Measurements from ENCODE around the gene NHEJ1.

Gene NHEJ1

GRCh38 chr2:219167997-219168396, 7.4 kb upstream of the NHEJ1 start:
- DNase-seq (ENCODE audit: low read depth in 2 of 3, low spot score in 1 of 3) = no peak

DNA sequence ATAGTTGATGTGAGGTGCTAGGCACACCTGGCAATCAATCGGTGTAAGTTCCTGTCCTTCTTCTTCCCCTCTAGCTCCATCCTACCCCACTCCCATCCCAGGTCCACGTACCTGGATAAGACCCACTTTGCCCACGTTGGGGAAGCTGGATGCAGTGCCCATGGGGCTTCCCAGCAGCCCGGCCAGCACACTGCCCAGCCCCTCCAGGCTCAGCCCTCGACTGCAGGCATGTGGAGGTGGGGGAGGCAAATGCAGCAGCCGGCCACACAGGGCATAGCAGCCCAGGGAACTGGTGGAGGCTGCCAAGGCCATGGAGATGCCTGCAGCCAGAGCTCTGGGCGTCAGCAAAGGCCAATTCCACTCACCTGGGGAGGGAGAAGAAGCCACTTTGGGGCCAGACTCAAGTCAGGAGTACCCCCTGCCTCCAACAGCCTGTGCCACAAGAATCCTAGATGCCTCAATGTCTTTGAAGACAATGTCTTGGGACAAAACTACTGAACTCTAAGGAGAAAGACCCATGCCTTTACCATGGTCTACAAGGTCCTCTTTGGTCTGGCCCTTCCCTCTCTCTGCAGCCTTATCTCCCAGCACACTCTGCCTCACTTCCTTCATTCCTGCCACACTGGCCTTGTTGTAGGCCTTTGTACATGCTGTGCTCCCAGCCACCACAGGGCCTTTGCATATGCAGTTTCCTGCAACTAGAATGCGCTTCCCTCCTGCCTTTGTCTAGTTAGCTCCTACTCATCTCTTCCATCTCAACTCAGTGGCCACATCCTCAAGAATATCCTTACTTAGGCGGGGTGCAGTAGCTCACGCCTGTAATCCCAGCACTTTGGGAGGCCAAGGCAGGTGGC, 4.7 kb upstream of the NHEJ1 start:
- DNase-seq (ENCODE audit: low read depth in 2 of 3, low spot score in 1 of 3) = no peak

GRCh38 chr2:219163156-219163555, 2.5 kb upstream of the NHEJ1 start:
- no peak for DNase-seq (ENCODE audit: low read depth in 2 of 3, low spot score in 1 of 3)

- no peak for DNase-seq (ENCODE audit: low read depth in 2 of 3, low spot score in 1 of 3)
Measured at GRCh38 chr2:219161097-219161496, 482 bp upstream of the NHEJ1 start.

DNA sequence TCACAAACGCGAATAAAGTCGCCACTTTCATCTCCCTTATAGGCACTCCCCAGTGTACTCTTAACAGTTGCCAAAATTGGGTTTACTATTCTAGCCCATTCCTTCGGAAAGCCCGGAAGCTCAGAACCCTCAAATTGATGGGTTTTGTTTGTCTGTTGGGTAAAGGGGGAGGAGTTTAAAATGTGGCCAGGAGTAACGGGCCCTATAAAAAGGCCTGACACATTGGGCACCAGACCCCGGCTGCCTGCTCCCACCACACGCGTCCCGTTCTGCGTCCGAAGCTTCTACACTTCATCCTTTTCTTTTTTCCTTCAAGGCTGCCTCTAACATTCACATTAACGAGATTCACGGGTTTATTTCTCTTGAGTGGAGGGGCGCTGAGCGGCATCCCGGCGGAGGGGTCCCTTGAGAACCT, 837 bp downstream of the NHEJ1 start:
- DNase-seq (ENCODE audit: low read depth in 2 of 3, low spot score in 1 of 3) = no peak

GRCh38 chr2:219158586-219158985, 2.0 kb downstream of the NHEJ1 start:
- no peak for DNase-seq (ENCODE audit: low read depth in 2 of 3, low spot score in 1 of 3)

- DNase-seq (ENCODE audit: low read depth in 2 of 3, low spot score in 1 of 3) = no peak
Measured at GRCh38 chr2:219158025-219158424, 2.6 kb downstream of the NHEJ1 start.

DNA sequence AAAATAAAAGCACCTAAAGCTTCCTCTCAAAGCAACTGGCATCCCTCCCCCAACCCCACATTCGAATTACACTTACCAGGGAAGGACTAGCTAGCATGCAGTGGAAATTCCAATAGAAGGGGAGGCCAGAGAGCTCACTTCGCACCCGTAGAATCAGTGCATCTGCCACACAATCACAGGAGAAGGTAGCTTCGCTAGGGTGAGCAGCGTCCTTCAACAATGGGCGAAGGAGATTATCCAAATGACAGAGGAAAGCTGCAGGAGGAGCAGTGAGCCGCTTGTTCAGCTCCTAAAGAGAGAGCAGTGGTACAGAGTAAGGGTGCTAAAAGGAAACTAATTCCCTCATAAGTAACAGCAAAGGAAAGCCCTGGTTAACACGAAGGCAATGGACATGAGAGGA, 3.2 kb downstream of the NHEJ1 start:
- no peak for DNase-seq (ENCODE audit: low read depth in 2 of 3, low spot score in 1 of 3)

DNA sequence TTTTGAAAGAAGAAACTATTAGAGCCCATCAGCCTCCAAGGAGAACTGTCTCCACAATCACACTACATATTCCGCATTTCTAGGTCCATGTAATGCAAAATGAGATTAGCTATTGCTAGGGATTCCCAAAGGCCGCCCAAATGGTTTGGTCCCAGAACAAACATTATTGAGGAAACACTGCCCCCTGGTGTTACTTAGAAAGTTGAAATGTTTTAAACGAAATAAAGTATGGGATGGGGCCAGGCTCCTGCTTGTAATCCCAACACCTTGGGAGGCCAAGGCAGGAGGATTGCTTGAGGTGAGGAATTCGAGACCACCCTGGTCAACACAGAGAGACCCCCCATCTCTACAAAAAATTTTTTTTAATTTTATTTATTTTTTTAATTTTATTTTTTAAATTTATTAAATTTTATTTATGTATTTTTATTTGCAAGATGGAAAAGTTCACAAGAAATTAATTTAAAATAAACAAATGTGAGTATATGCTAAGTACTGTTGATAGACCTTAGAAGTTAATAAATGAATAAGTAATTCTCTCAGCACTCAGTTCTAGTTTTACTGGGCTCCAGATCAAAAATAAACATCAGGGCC, 5.5 kb downstream of the NHEJ1 start:
- peak in 1 of 3 donors; percentile 71 for DNase-seq (ENCODE audit: low read depth in 2 of 3, low spot score in 1 of 3)

DNA sequence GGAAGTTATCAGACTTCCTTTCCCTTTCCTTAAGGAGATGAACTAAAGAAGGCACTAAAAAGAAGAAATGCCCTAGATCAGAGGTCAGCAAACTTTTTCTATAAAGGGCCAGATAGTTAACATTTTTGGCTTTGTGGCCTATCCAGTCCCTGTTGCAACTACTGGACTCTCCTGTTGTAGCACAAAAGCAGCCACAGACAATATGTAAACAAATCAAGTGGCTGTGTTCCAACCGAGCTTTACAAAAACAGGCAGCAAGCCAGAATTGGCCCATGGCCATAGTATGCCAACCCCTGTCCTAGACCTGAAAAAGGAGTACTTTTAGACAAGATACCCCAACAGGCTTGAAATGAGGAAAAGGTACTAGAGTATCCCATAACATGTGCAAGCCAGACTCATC, 10.9 kb downstream of the NHEJ1 start:
- no peak for DNase-seq (ENCODE audit: low read depth in 2 of 3, low spot score in 1 of 3)

GRCh38 chr2:219142329-219142728, 18.3 kb downstream of the NHEJ1 start:
- DNase-seq (ENCODE audit: low read depth in 2 of 3, low spot score in 1 of 3) = no peak

DNA sequence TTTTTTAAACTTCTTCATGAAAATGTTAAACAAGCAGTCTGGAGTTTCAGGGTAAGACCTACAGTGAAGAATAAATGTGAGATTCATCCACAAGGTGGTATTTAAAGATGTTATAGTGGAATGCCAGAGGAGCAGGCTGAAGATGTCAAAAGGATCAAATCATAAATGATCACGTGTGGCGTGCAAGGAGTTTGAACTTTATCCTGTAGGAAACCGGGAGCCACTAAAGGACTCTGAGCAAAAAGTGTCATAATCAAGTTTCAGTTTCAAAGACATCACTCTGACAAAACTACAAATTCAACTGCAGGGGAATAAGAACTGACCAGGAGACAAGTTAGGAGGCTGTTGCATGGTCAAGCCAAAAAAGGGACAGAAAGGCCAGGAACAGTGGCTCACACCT, 19.9 kb downstream of the NHEJ1 start:
- DNase-seq (ENCODE audit: low read depth in 2 of 3, low spot score in 1 of 3) = no peak

GRCh38 chr2:219133976-219134375, 26.6 kb downstream of the NHEJ1 start:
- no peak for DNase-seq (ENCODE audit: low read depth in 2 of 3, low spot score in 1 of 3)

GRCh38 chr2:219131744-219132143, 28.9 kb downstream of the NHEJ1 start:
- no peak for DNase-seq (ENCODE audit: low read depth in 2 of 3, low spot score in 1 of 3)

- no peak for DNase-seq (ENCODE audit: low read depth in 2 of 3, low spot score in 1 of 3)
Measured at GRCh38 chr2:219131327-219131726, 29.3 kb downstream of the NHEJ1 start.

GRCh38 chr2:219129589-219129988, 31.0 kb downstream of the NHEJ1 start:
- no peak for DNase-seq (ENCODE audit: low read depth in 2 of 3, low spot score in 1 of 3)

GRCh38 chr2:219128396-219128795, 32.2 kb downstream of the NHEJ1 start:
- no peak for DNase-seq (ENCODE audit: low read depth in 2 of 3, low spot score in 1 of 3)

DNA sequence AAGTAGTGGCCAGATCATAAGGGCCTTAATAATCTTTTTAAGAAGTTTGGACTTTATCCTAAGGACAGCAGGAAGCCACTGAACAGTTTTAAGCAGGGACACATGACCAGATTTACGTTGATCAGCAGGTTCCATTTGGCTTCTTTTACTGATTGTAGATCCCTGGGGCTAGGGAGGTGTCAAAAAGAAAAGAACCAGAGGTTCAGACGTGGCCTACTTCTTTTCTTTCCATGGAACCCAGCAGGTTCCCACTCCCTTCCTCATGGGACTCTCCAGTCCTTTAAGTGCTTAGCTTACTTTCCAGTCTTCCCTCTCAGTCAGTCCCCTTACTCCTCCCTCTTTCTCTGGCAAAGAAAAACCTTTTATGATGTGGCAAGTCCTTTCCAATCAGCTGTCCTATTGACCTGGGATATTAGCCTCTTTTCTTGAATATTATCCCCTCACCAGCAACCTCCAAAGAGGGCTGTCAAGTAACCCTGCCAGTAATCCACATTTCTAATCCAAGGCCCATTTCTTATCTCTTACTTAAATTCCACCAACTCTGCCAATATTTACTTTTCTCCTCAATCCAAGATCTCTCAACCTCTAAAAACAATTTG, 33.5 kb downstream of the NHEJ1 start:
- DNase-seq (ENCODE audit: low read depth in 2 of 3, low spot score in 1 of 3) = no peak

DNA sequence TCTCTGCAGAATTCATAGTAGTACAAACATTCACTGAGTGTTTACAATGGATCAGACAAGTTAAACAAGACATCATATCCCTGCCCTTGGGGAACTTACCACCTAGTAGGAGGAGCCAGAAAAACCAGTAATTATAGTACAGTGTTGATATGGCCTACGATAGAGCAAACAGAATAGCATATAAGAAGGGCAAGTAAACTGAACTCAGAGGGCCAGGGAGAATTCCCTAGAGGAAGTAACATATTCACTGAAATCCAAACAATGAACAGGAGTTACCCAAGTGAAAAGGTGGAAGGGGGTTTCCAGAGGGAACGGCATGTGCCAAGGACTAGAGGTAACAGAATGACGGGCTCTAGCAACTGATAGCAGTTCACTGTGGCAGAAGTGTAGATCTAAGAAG, 34.1 kb downstream of the NHEJ1 start:
- DNase-seq (ENCODE audit: low read depth in 2 of 3, low spot score in 1 of 3) = no peak

GRCh38 chr2:219125886-219126270, 34.7 kb downstream of the NHEJ1 start:
- no peak for DNase-seq (ENCODE audit: low read depth in 2 of 3, low spot score in 1 of 3)

DNA sequence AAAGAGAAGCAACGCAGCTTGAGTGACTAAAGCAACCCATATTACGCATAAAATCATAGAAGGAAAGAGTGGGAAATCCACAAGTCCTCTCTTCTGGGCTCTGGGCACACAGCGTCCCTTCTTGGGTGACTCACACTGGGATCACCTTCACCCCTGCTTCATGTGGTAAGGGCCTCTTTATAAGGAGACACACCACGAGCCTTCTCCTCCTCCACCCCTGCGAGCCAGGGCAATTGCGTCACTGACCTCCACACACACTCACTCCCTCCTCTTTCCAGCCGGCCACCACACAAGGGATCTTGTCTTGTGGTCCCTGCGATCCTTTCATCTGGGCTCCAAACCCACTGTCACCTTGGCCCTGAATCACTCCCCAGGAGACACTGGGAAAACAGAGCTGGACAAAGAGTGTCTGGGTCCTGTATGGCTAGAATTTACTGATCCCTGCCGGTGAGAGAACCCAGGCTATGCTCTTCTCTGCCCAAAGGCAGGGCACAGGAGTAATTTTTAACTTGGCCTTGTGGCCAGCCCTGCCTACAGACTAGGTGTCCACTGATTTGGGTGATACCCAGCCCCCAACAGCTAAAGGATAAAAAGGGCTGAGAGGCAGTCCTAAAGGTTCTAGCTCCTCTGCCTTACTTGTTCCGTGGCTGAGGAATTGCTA, 35.3 kb downstream of the NHEJ1 start:
- DNase-seq (ENCODE audit: low read depth in 2 of 3, low spot score in 1 of 3) = no peak

Measured in stimulated activated CD4-positive, alpha-beta T cell treated with anti-CD3 and anti-CD28 coated beads, Interleukin-12 subunit alpha, Interleukin-12 subunit beta, amount 100 ng/mL, for 48 hours (primary cell).